ENCODE measurements around the gene RTKN2. TPM values are rescaled to one million over a fixed set of nuclear protein-coding genes. Genes with fewer than 3 reads are reported as not detected.

The RTKN2 gene
- total RNA-seq, 1 experiment from 2014 or later: 14.4 TPM

GRCh38 chr10:62165803-62166202 is 102.8 kb downstream of the RTKN2 start:
- Histone ChIP-seq H3K27ac (ENCODE audit: insufficient read length, low read depth, low read length) (no peak overlapping the region), H4K20me1 (ENCODE audit: control insufficient read depth, insufficient read depth, insufficient read length) (no peaks in the 10 kb centered on the region), H2BK120ac (ENCODE audit: low read depth, low read length, poor library complexity, severe bottlenecking) (no peak overlapping the region), H2BK20ac (ENCODE audit: low read depth, low read length, poor library complexity, severe bottlenecking) (no peak overlapping the region), H3K23ac (ENCODE audit: insufficient read length, low read depth, low read length) (no peak overlapping the region), H4K91ac (ENCODE audit: insufficient read length, low read depth, low read length) (no peak overlapping the region), H3T11ph (ENCODE audit: low read length) (no peak overlapping the region), H3K14ac (ENCODE audit: insufficient read depth, low read length) (no peak overlapping the region), H3K56ac (ENCODE audit: insufficient read length, low read depth, low read length) (no peak overlapping the region), H3K18ac (ENCODE audit: insufficient read length, low read depth, low read length) (no peak overlapping the region), H2BK5ac (ENCODE audit: insufficient read length, low read length) (no peak overlapping the region), H3K4me1 (ENCODE audit: insufficient read depth, low read length) (no peaks in the 10 kb centered on the region), H3K79me2 (ENCODE audit: insufficient read depth, low read length) (no peaks in the 10 kb centered on the region), H2BK12ac (ENCODE audit: insufficient read length, low read depth, low read length) (no peak overlapping the region), H3K4me2 (ENCODE audit: insufficient read depth, insufficient read length, low read length) (no peak overlapping the region), H4K8ac (replicated peaks; ENCODE audit: insufficient read length, low read depth, low read length) (no peak overlapping the region), H3K79me1 (ENCODE audit: insufficient read depth, low read depth, low read length, poor library complexity, severe bottlenecking) (no peaks in the 10 kb centered on the region), H3K27me3 (ENCODE audit: insufficient read depth, low read length) (no peaks in the 10 kb centered on the region), H4K5ac (ENCODE audit: insufficient read length, low read depth, low read length) (no peak overlapping the region), H2AFZ (ENCODE audit: low read length) (no peak overlapping the region), H2AK5ac (ENCODE audit: insufficient read length, low read length) (no peak overlapping the region), H3K23me2 (ENCODE audit: insufficient read length, low read depth, low read length, poor library complexity, severe bottlenecking) (no peaks in the 10 kb centered on the region), H3K4ac (ENCODE audit: low read depth, low read length) (no peak overlapping the region), H3K9ac (ENCODE audit: extremely low read depth, insufficient read length, low read length) (no peak overlapping the region), H3K9me3 (ENCODE audit: control insufficient read depth, low read depth, low read length) (no peaks in the 10 kb centered on the region), H2BK15ac (ENCODE audit: low read depth, low read length) (no peak overlapping the region)
- no peak for TF ChIP-seq CTCF (conservative IDR thresholded peaks at IDR 0.05)
- no CpG with 5 or more reads among the region's 4 CpGs for WGBS (ENCODE audit: extremely low coverage, insufficient read length, low lambda C conversion rate)
- peaks cover 0 to 6% of the 10 kb centered on the region in 2 experiments; a peak in 2 of 4 replicates for H3K4me1 Mint-ChIP-seq
- no peaks in the 10 kb centered on the region for H3K36me3 Mint-ChIP-seq (ENCODE audit: insufficient read depth in 1 of 3, low read depth in 3 of 3)
- DNase-seq: no peak
- H3K9me3 Mint-ChIP-seq: no peaks in the 10 kb centered on the region
- H3K4me3 Mint-ChIP-seq: no peak overlapping the region
- no peak overlapping the region for H3K27ac Mint-ChIP-seq
- no peaks in the 10 kb centered on the region for H3K27me3 Mint-ChIP-seq (ENCODE audit: low read depth)

Measured in H9 (cell line).